H1 (cell line): ENCODE results near the gene HECTD1. TPM values are rescaled to one million over a fixed set of nuclear protein-coding genes. Genes with fewer than 3 reads are reported as not detected.

Source experiments
- CTCF ChIA-PET: fragments of 300-600 bp; sonication (Branson Sonifier 250); formaldehyde crosslinking; loops from one replicate; lab custom pipeline; 2021; ENCODE audit not compliant: partially characterized antibody; lab: Charles Lee
- POLR2A ChIA-PET: fragments of 300-600 bp; sonication (Branson Sonifier 250); formaldehyde crosslinking; loops from one replicate; lab custom pipeline; 2021; ENCODE audit warnings: inconsistent platforms; ENCODE audit not compliant: partially characterized antibody; lab: Charles Lee
- DNase-seq, 2 experiments: peaks; one replicate each; pipeline versions ENCODE4 v3.0.0 to v3.0.0-alpha.2; 2010 to 2022; ENCODE audit warnings: low spot score in 2 of 2, low read depth in 1 of 2, mixed read lengths in 1 of 2
- FAIRE-seq: peaks from 2 replicates; lab custom pipeline; 2011; peaks lifted over from hg19 to GRCh38; lab: Jason Lieb, UNC
- H2AFZ ChIP-seq: 2 replicates; pipeline ENCODE4 v1.8.1; 2012; ENCODE audit warnings: low read length, inconsistent platforms
- H2AK5ac ChIP-seq: 2 replicates; pipeline ENCODE4 v1.6.1; 2013; ENCODE audit warnings: low read depth, low read length
- H2BK120ac ChIP-seq: replicated peaks from 2 replicates; pipeline ENCODE3; 2013; ENCODE audit warnings: low read depth, low read length, inconsistent platforms
- H2BK12ac ChIP-seq: 2 replicates; pipeline ENCODE4 v1.6.1; 2013; ENCODE audit warnings: low read depth, low read length
- H2BK15ac ChIP-seq: 2 replicates; pipeline ENCODE4 v1.6.1; 2013; ENCODE audit warnings: low read length
- H2BK20ac ChIP-seq: 2 replicates; pipeline ENCODE4 v1.6.1; 2013; ENCODE audit warnings: low read length
- H2BK5ac ChIP-seq: 2 replicates; pipeline ENCODE4 v1.6.1; 2013; ENCODE audit warnings: low read depth, low read length
- H3K14ac ChIP-seq: 2 replicates; pipeline ENCODE4 v1.6.1; 2013; ENCODE audit warnings: inconsistent platforms; ENCODE audit not compliant: insufficient read length
- H3K18ac ChIP-seq: 2 replicates; pipeline ENCODE4 v1.6.1; 2013; ENCODE audit warnings: low read length; ENCODE audit errors: extremely low read depth
- H3K23ac ChIP-seq: 2 replicates; pipeline ENCODE4 v1.6.1; 2013; ENCODE audit warnings: inconsistent platforms; ENCODE audit not compliant: insufficient read length
- H3K23me2 ChIP-seq: 2 replicates; pipeline ENCODE4 v1.6.1; 2013; ENCODE audit warnings: low read depth, low read length
- H3K27ac ChIP-seq: 2 replicates; pipeline ENCODE4 v1.6.1; 2011; ENCODE audit warnings: low read depth, low read length, inconsistent platforms
- H3K27me3 ChIP-seq, 4 experiments: replicated peaks in 1 of 4; 1 replicate in 1 of 4; 2 replicates in 3 of 4; pipeline versions ENCODE4 v1.6.1 to v1.8.1; 2011 to 2013; ENCODE audit warnings: low read length in 3 of 4, mild to moderate bottlenecking in 3 of 4, inconsistent platforms in 2 of 4, mixed read lengths in 2 of 4, moderate library complexity in 1 of 4; ENCODE audit not compliant: control insufficient read depth in 3 of 4, insufficient read depth in 3 of 4; ENCODE audit errors: extremely low read depth in 1 of 4
- H3K36me3 ChIP-seq, 4 experiments: 2 replicates each; pipeline versions ENCODE4 v1.6.1 to v1.8.1; 2011 to 2013; ENCODE audit warnings: mild to moderate bottlenecking in 4 of 4, low read length in 3 of 4, moderate library complexity in 2 of 4, control low read depth in 1 of 4, inconsistent platforms in 1 of 4; ENCODE audit not compliant: insufficient read depth in 4 of 4, control insufficient read depth in 2 of 4
- H3K4ac ChIP-seq: replicated peaks from 2 replicates; pipeline ENCODE3; 2013; ENCODE audit warnings: low read length, low read depth, mixed read lengths, inconsistent platforms; ENCODE audit not compliant: insufficient read length
- H3K4me1 ChIP-seq, 4 experiments: replicated peaks in 1 of 4; 1 replicate in 1 of 4; 2 replicates in 3 of 4; pipeline versions ENCODE4 v1.6.1 to v1.8.1; 2011 to 2013; ENCODE audit warnings: low read length in 3 of 4, inconsistent platforms in 2 of 4, mixed read lengths in 1 of 4; ENCODE audit not compliant: insufficient read depth in 4 of 4, control insufficient read depth in 3 of 4
- H3K4me2 ChIP-seq, 2 experiments: 2 replicates each; pipeline versions ENCODE4 v1.6.1 to v1.8.1; 2011 to 2013; ENCODE audit warnings: low read depth in 2 of 2, low read length in 2 of 2, control low read depth in 1 of 2, inconsistent platforms in 1 of 2, mild to moderate bottlenecking in 1 of 2; ENCODE audit not compliant: insufficient read depth in 1 of 2
- H3K4me3 ChIP-seq, 4 experiments: fragments of 200-600, 300-600 bp in 1 of 4; sonication (generic), shearing (Covaris generic), sonication (Bioruptor Twin) in 1 of 4; 2 replicates each; pipeline versions ENCODE4 v1.5.1 to v1.8.1; 2011 to 2016; ENCODE audit warnings: low read length in 4 of 4, low read depth in 3 of 4, control low read depth in 2 of 4, inconsistent platforms in 2 of 4, mild to moderate bottlenecking in 2 of 4, mixed read lengths in 1 of 4, moderate library complexity in 1 of 4; ENCODE audit not compliant: insufficient read depth in 2 of 4; ENCODE audit errors: extremely low read depth in 1 of 4
- H3K56ac ChIP-seq: replicated peaks from 2 replicates; pipeline ENCODE3; 2013; ENCODE audit warnings: low read depth, mild to moderate bottlenecking, mixed read lengths, low read length, inconsistent platforms; ENCODE audit not compliant: insufficient read length
- H3K79me1 ChIP-seq: 2 replicates; pipeline ENCODE4 v1.6.1; 2013; ENCODE audit warnings: low read depth, low read length, control low read depth
- H3K79me2 ChIP-seq, 2 experiments: 2 replicates each; pipeline versions ENCODE4 v1.6.1 to v1.8.1; 2012 to 2013; ENCODE audit warnings: low read length in 2 of 2, mild to moderate bottlenecking in 2 of 2, inconsistent platforms in 1 of 2; ENCODE audit not compliant: insufficient read depth in 2 of 2, control insufficient read depth in 1 of 2
- H3K9ac ChIP-seq, 4 experiments: replicated peaks in 1 of 4; 1 replicate in 1 of 4; 2 replicates in 3 of 4; pipeline versions ENCODE4 v1.6.1 to v1.8.1; 2011 to 2013; ENCODE audit warnings: low read depth in 3 of 4, low read length in 3 of 4, control low read depth in 2 of 4, mild to moderate bottlenecking in 2 of 4, moderate library complexity in 2 of 4, inconsistent platforms in 1 of 4; ENCODE audit errors: extremely low read depth in 1 of 4
- H3K9me3 ChIP-seq, 2 experiments: 2 replicates each; pipeline versions ENCODE4 v1.6.1 to v1.8.1; 2012 to 2013; ENCODE audit warnings: mild to moderate bottlenecking in 2 of 2, moderate library complexity in 2 of 2, control low read depth in 1 of 2, inconsistent platforms in 1 of 2, low read depth in 1 of 2, low read length in 1 of 2, mixed read lengths in 1 of 2; ENCODE audit not compliant: insufficient read depth in 2 of 2
- H4K20me1 ChIP-seq, 2 experiments: replicated peaks in 1 of 2; 2 replicates each; pipeline versions ENCODE3 to v1.8.1; 2011 to 2013; ENCODE audit warnings: inconsistent platforms in 2 of 2, low read length in 2 of 2, mild to moderate bottlenecking in 1 of 2; ENCODE audit not compliant: insufficient read depth in 2 of 2, control insufficient read depth in 1 of 2
- H4K5ac ChIP-seq: 2 replicates; pipeline ENCODE4 v1.6.1; 2013; ENCODE audit warnings: low read length, low read depth, mixed read lengths, inconsistent platforms; ENCODE audit not compliant: insufficient read length
- H4K8ac ChIP-seq: 2 replicates; pipeline ENCODE4 v1.8.0; 2013; ENCODE audit warnings: mild to moderate bottlenecking, moderate library complexity, low read length, inconsistent platforms; ENCODE audit not compliant: insufficient read depth; ENCODE audit errors: extremely low read depth
- H4K91ac ChIP-seq: replicated peaks from 2 replicates; pipeline ENCODE3; 2013; ENCODE audit warnings: low read length, mixed read lengths, inconsistent platforms; ENCODE audit not compliant: insufficient read length
- GABPA ChIP-seq: IDR thresholded peaks from 2 replicates; pipeline ENCODE4 v1.6.1; 2011; ENCODE audit warnings: mild to moderate bottlenecking, low read length, moderate library complexity, borderline replicate concordance; ENCODE audit not compliant: insufficient read depth
- HDAC2 ChIP-seq, 2 experiments: fragments of 300-600 bp in 1 of 2; sonication (generic) in 1 of 2; IDR thresholded peaks; 2 replicates each; pipeline ENCODE4 v1.6.1; 2011 to 2012; ENCODE audit warnings: low read depth in 2 of 2, low read length in 2 of 2, mild to moderate bottlenecking in 2 of 2, moderate library complexity in 2 of 2, borderline replicate concordance in 1 of 2, inconsistent platforms in 1 of 2
- PHF8 ChIP-seq: fragments of 200-600 bp; sonication (generic); conservative IDR thresholded peaks from 2 replicates; pipeline ENCODE4 v1.7.1; 2012; ENCODE audit warnings: low read depth, mild to moderate bottlenecking, inconsistent platforms, low read length, moderate library complexity
- POLR2A ChIP-seq, 2 experiments: IDR thresholded peaks; 1 replicate in 1 of 2; 2 replicates in 1 of 2; pipeline ENCODE4 v1.6.1; 2011; ENCODE audit warnings: low read depth in 2 of 2, low read length in 2 of 2, mild to moderate bottlenecking in 2 of 2; ENCODE audit errors: control extremely low read depth in 1 of 2
- RNF2 ChIP-seq: fragments of 200-900, 300-1000 bp; sonication (generic); IDR thresholded peaks from 2 replicates; pipeline ENCODE4 v1.7.1; 2016; ENCODE audit warnings: borderline replicate concordance, low read depth, mild to moderate bottlenecking, antibody characterized with exemption, low read length; ENCODE audit not compliant: poor library complexity, severe bottlenecking; ENCODE audit errors: missing control alignments
- TAF1 ChIP-seq: IDR thresholded peaks from 2 replicates; pipeline ENCODE4 v1.6.1; 2011; ENCODE audit warnings: mild to moderate bottlenecking, low read depth, low read length
- WGBS, 2 experiments: shearing (Covaris generic) in 1 of 2; methylation state at CpG; one replicate each; pipeline versions ENCODE4 v1.1.6 to v1.1.7; 2013 to 2015; ENCODE audit warnings: low lambda C conversion rate in 2 of 2, mixed read lengths in 2 of 2, inconsistent platforms in 1 of 2, low coverage in 1 of 2, missing lambda C conversion rate in 1 of 2; ENCODE audit not compliant: insufficient replicate concordance in 2 of 2, insufficient coverage in 1 of 2, insufficient read length in 1 of 2; ENCODE audit errors: extremely low coverage in 1 of 2, missing lambda C conversion rate in 1 of 2; 5-methylcytosine and 5-hydroxymethylcytosine counted together
- polyA plus RNA-seq, 7 experiments: library from polyadenylated mRNA; depleted of rRNA in 3 of 7; stranded (reverse) in 5 of 7; unstranded in 2 of 7; fragments of >200 nt in 5 of 7; fragments of 200-250 nt in 2 of 7; gene quantifications; 1 replicate in 5 of 7; 2 replicates in 1 of 7; 4 replicates in 1 of 7; pipeline versions ENCODE4 v1.2.1 to v1.2.3, GENCODE V29; 2011 to 2013; ENCODE audit warnings: missing spikeins in 2 of 7, mixed read lengths in 2 of 7
- total RNA-seq: library from RNA; stranded (reverse); fragmentation: NEBNext Ultra II Directional; extraction: Animal tissue kit (Norgen Biotek cat#: 25700); gene quantifications from 2 replicates; pipeline ENCODE4 v1.2.1, GENCODE V29; 2021
- TF ChIP-seq, protein P1 (sequence below): IDR thresholded peaks from 2 replicates; pipeline ENCODE4 v1.6.1; 2011; ENCODE audit warnings: low read length, improper control_type of control experiment
- TF ChIP-seq, protein P2 (sequence below): IDR thresholded peaks from 2 replicates; pipeline ENCODE4 v1.6.1; 2012; ENCODE audit warnings: low read length, inconsistent platforms

Gene HECTD1
- total and polyA plus RNA-seq, 2 of the 8 experiments (the other 6 are each of a cell fraction or from before 2014, with no cell fraction given): 44.7 to 105 TPM

DNA sequence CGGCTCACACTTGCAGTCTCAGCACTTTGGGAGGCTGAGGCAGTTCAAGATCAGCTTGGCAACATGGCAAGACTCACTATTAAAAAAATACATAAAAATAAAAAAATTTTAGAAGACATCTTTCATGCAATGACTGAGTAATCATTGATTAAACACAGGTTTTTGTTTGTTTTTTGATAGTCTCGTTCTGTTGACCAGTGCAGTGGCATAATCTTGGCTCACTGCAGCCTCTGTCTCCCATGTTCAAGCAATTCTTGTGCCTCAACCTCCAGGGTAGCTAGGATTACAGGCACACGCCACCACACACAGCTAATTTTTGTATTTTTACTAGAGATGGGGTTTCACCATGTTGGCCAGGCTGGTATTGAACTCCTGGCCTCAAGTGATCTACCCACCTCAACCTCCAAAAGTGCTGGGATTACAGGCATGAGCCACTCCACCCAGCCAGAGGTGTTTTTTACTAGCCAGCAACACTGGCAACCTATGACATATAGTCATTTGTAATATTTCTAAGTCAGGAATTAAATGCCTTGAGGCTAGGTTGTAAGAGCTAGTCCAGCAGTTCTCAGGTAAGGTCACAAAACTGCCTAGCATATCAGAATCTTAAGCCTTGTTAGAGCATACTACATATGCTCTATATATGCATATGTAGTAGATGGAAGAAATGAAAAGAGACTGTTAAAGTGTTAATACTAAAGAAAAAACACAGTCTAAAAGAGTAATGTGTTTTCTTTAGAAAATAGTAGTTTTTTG is 27.1 kb downstream of the HECTD1 start:
- H2AK5ac ChIP-seq: no peak overlapping the region
- H3K23me2 ChIP-seq: no peaks in the 10 kb centered on the region
- no peak overlapping the region for H3K4me2 ChIP-seq
- H3K4ac ChIP-seq: no peak overlapping the region
- H3K9me3 ChIP-seq: no peaks in the 10 kb centered on the region
- no peak overlapping the region for H2AFZ ChIP-seq
- no peak overlapping the region for H4K91ac ChIP-seq
- POLR2A ChIA-PET: interaction anchor here (1.6 kb wide), 1 partner anchor 26 kb away, joined by 3 read pairs; no protein-coding TSS in a partner anchor
- H3K4me1 ChIP-seq: no peaks in the 10 kb centered on the region
- no peak overlapping the region for H3K56ac ChIP-seq
- peaks cover 0 to 20% (median 1%) of the 10 kb centered on the region in 4 experiments; a peak in 4 of 8 replicates for H3K36me3 ChIP-seq
- H3K27ac ChIP-seq: no peak overlapping the region
- H3K14ac ChIP-seq: no peak overlapping the region
- no peak overlapping the region for H2BK15ac ChIP-seq
- 95% methylated on average over 3 of the region's 3 CpGs; no CpG with 5 or more reads in 1 of the 2 experiments for WGBS, 2 experiments
- no peak overlapping the region for H3K23ac ChIP-seq
- H3K27me3 ChIP-seq: no peaks in the 10 kb centered on the region
- H2BK5ac ChIP-seq: no peak overlapping the region
- no peak overlapping the region for H3K9ac ChIP-seq
- H4K8ac ChIP-seq: no peak overlapping the region
- 0 out of 4 replicates have a peak, but pooled peaks cover 0 to 4% of the 10 kb centered on the region in 2 experiments for H3K79me2 ChIP-seq
- FAIRE-seq (no peak), DNase-seq (no peak)
- no peak overlapping the region for H3K4me3 ChIP-seq
- no peaks in the 10 kb centered on the region for H3K79me1 ChIP-seq
- H4K5ac ChIP-seq: no peak overlapping the region
- peaks cover 0 to 2% of the 10 kb centered on the region in 2 experiments for H4K20me1 ChIP-seq
- no peak overlapping the region for H2BK20ac ChIP-seq
- CTCF ChIA-PET: interaction anchor here (0.6 kb wide), 1 partner anchor 696 kb away, joined by 4 read pairs; no protein-coding TSS in a partner anchor
- no peak overlapping the region for H2BK12ac ChIP-seq
- no peak overlapping the region for H2BK120ac ChIP-seq
- H3K18ac ChIP-seq: no peak overlapping the region
- TF ChIP-seq, protein P1, sequence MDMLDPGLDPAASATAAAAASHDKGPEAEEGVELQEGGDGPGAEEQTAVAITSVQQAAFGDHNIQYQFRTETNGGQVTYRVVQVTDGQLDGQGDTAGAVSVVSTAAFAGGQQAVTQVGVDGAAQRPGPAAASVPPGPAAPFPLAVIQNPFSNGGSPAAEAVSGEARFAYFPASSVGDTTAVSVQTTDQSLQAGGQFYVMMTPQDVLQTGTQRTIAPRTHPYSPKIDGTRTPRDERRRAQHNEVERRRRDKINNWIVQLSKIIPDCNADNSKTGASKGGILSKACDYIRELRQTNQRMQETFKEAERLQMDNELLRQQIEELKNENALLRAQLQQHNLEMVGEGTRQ: no peak
- TF ChIP-seq GABPA (no peak), RNF2 (no peak), HDAC2 (IDR thresholded peaks at IDR 0.05; ENCODE audit: borderline replicate concordance in 1 of 2, low read depth in 2 of 2, low read length in 2 of 2) (no peak), PHF8 (no peak), TAF1 (no peak), POLR2A (IDR thresholded peaks at IDR 0.05; ENCODE audit: control extremely low read depth in 1 of 2, low read depth in 2 of 2, low read length in 2 of 2) (no peak)
- TF ChIP-seq, protein P2, sequence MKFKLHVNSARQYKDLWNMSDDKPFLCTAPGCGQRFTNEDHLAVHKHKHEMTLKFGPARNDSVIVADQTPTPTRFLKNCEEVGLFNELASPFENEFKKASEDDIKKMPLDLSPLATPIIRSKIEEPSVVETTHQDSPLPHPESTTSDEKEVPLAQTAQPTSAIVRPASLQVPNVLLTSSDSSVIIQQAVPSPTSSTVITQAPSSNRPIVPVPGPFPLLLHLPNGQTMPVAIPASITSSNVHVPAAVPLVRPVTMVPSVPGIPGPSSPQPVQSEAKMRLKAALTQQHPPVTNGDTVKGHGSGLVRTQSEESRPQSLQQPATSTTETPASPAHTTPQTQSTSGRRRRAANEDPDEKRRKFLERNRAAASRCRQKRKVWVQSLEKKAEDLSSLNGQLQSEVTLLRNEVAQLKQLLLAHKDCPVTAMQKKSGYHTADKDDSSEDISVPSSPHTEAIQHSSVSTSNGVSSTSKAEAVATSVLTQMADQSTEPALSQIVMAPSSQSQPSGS: no peak
